Cardiac septum (tissue), 1 donor: ENCODE results near the gene SEMA5A. TPM values are rescaled to one million over a fixed set of nuclear protein-coding genes. Genes with fewer than 3 reads are reported as not detected.

ENCODE experiments used
- DNase-seq: peaks from one replicate; pipeline ENCODE4 v3.0.0-alpha.2; 2020; ENCODE audit warnings: low spot score
- intact Hi-C: fragments of 100-400 bp; cut with DNase I; formaldehyde crosslinking; loops from one replicate; pipeline ENCODE4 v1.14.0; 2022
- total RNA-seq: library from RNA; stranded (reverse); fragmentation: NEBNext Ultra II Directional; extraction: Animal tissue kit (Norgen Biotek cat#: 25700); gene quantifications from one replicate; pipeline ENCODE4 v1.2.1, GENCODE V29; 2021
- donor health status: DM: no; HTN: no; CAD: no.

The SEMA5A gene
- total RNA-seq, 1 donor from 2014 or later, result 75.8 TPM

GRCh38 chr5:9523090-9523823 lies 22.6 kb downstream of the SEMA5A start:
- no peak for DNase-seq
- intact Hi-C loops, result no loop called here

GRCh38 chr5:9519537-9519936 lies 26.3 kb downstream of the SEMA5A start:
- DNase-seq, result no peak
- intact Hi-C loops, result loop anchor here (10.0 kb wide), 1 partner anchor 155 kb away; no protein-coding TSS in a partner anchor

- intact Hi-C loops, result loop anchor here (10.0 kb wide), 1 partner anchor 152 kb away; no protein-coding TSS in a partner anchor
- DNase-seq, result no peak
These were observed 29.3 kb downstream of the SEMA5A start for GRCh38 chr5:9516591-9516990.

GRCh38 chr5:9515436-9515835 lies 30.4 kb downstream of the SEMA5A start:
- intact Hi-C loops, result loop anchor here (2.0 to 10.0 kb wide), 2 partner anchors 29 to 151 kb away; no protein-coding TSS in a partner anchor
- no peak for DNase-seq

- no peak for DNase-seq
- intact Hi-C loops, result loop anchor here (2.0 to 10.0 kb wide), 2 partner anchors 30 to 150 kb away; no protein-coding TSS in a partner anchor
These were observed 30.9 kb downstream of the SEMA5A start for GRCh38 chr5:9514968-9515367.

GRCh38 chr5:9513827-9514226 lies 32.0 kb downstream of the SEMA5A start:
- intact Hi-C loops, result loop anchor here (2.0 to 10.0 kb wide), 2 partner anchors 31 to 149 kb away; no protein-coding TSS in a partner anchor
- no peak for DNase-seq

- no peak for DNase-seq
- intact Hi-C loops, result loop anchor here (10.0 kb wide), 1 partner anchor 148 kb away; no protein-coding TSS in a partner anchor
These were observed 33.4 kb downstream of the SEMA5A start for GRCh38 chr5:9512457-9512856.

GRCh38 chr5:9507974-9508373 lies 37.9 kb downstream of the SEMA5A start:
- DNase-seq, result no peak
- intact Hi-C loops, result loop anchor here (10.0 kb wide), 1 partner anchor 223 kb away; no protein-coding TSS in a partner anchor

- intact Hi-C loops, result loop anchor here (10.0 kb wide), 1 partner anchor 220 kb away; no protein-coding TSS in a partner anchor
- no peak for DNase-seq
These were observed 40.6 kb downstream of the SEMA5A start for GRCh38 chr5:9505225-9505624.

GRCh38 chr5:9502864-9503263 lies 43.0 kb downstream of the SEMA5A start:
- DNase-seq, result no peak
- intact Hi-C loops, result loop anchor here (5.0 to 10.0 kb wide), 3 partner anchors 39 to 218 kb away; no protein-coding TSS in a partner anchor

GRCh38 chr5:9502050-9502834 lies 43.6 kb downstream of the SEMA5A start:
- no peak for DNase-seq
- intact Hi-C loops, result loop anchor here (5.0 to 10.0 kb wide), 3 partner anchors 40 to 217 kb away; no protein-coding TSS in a partner anchor

- no peak for DNase-seq
- intact Hi-C loops, result loop anchor here (5.0 to 10.0 kb wide), 3 partner anchors 42 to 216 kb away; no protein-coding TSS in a partner anchor
These were observed 45.2 kb downstream of the SEMA5A start for GRCh38 chr5:9500625-9501024.

GRCh38 chr5:9500193-9500592 lies 45.7 kb downstream of the SEMA5A start:
- intact Hi-C loops, result loop anchor here (5.0 to 10.0 kb wide), 3 partner anchors 42 to 215 kb away; no protein-coding TSS in a partner anchor
- no peak for DNase-seq

- intact Hi-C loops, result no loop called here
- DNase-seq, result no peak
These were observed 46.4 kb downstream of the SEMA5A start for GRCh38 chr5:9499498-9499876.

- DNase-seq, result no peak
- intact Hi-C loops, result no loop called here
These were observed 47.1 kb downstream of the SEMA5A start for GRCh38 chr5:9498541-9499497.

GRCh38 chr5:9497347-9497746 lies 48.5 kb downstream of the SEMA5A start:
- intact Hi-C loops, result no loop called here
- no peak for DNase-seq

- no peak for DNase-seq
- intact Hi-C loops, result no loop called here
These were observed 49.1 kb downstream of the SEMA5A start for GRCh38 chr5:9496801-9497200.

GRCh38 chr5:9495121-9495520 lies 50.8 kb downstream of the SEMA5A start:
- intact Hi-C loops, result no loop called here
- no peak for DNase-seq

GRCh38 chr5:9494301-9494700 lies 51.6 kb downstream of the SEMA5A start:
- intact Hi-C loops, result no loop called here
- DNase-seq, result no peak
